Kidney (tissue), 14 donors: ENCODE measurements around the gene GNAO1. TPM values are rescaled to one million over a fixed set of nuclear protein-coding genes. Genes with fewer than 3 reads are reported as not detected.
A peak's percentile ranks its signal among the peaks of the same experiment; 100 is the strongest.

Experiments
- DNase-seq, 5 donors: peaks; one replicate each; pipeline ENCODE4 v3.0.0-alpha.2; 2013 to 2020
- FAIRE-seq: peaks from 2 replicates; lab custom pipeline; 2012; peaks lifted over from hg19 to GRCh38; lab: Jason Lieb, UNC
- H3K27ac ChIP-seq, 2 donors: one replicate each; pipeline ENCODE4 v1.7.0; 2013; ENCODE audit warnings: low read depth in 2 of 2, low read length in 2 of 2, inconsistent platforms in 1 of 2
- H3K27me3 ChIP-seq: one replicate; pipeline ENCODE4 v1.7.1; 2013; ENCODE audit warnings: low read length, inconsistent platforms; ENCODE audit not compliant: control insufficient read depth, insufficient read depth
- H3K36me3 ChIP-seq, 3 donors: one replicate each; pipeline versions ENCODE4 v1.7.0 to v1.7.1; 2013; ENCODE audit warnings: low read length in 3 of 3, control low read depth in 1 of 3, inconsistent platforms in 1 of 3; ENCODE audit not compliant: insufficient read depth in 3 of 3, control insufficient read depth in 2 of 3
- H3K4me1 ChIP-seq, 3 donors: one replicate each; pipeline versions ENCODE4 v1.7.0 to v1.7.1; 2013; ENCODE audit warnings: low read length in 3 of 3, inconsistent platforms in 1 of 3, low read depth in 1 of 3; ENCODE audit not compliant: control insufficient read depth in 2 of 3, insufficient read depth in 2 of 3
- H3K4me3 ChIP-seq, 3 donors: one replicate each; pipeline versions ENCODE4 v1.7.0 to v1.8.1; 2013; ENCODE audit warnings: low read length in 3 of 3, control low read depth in 1 of 3, inconsistent platforms in 1 of 3
- H3K9ac ChIP-seq, 3 donors: one replicate each; pipeline versions ENCODE4 v1.7.0 to v1.7.1; 2013; ENCODE audit warnings: low read length in 3 of 3, control low read depth in 1 of 3, inconsistent platforms in 1 of 3
- H3K9me3 ChIP-seq, 3 donors: one replicate each; pipeline versions ENCODE4 v1.7.0 to v1.7.1; 2013; ENCODE audit warnings: low read length in 3 of 3, control low read depth in 1 of 3, inconsistent platforms in 1 of 3; ENCODE audit not compliant: control insufficient read depth in 2 of 3, insufficient read depth in 1 of 3
- intact Hi-C: fragments of 100-400 bp; cut with DNase I; formaldehyde crosslinking; loops from one replicate; pipeline ENCODE4 v1.11.1; 2022
- polyA plus RNA-seq: library from polyadenylated mRNA; stranded (reverse); fragments of 350-450 nt; fragmentation: Illumina TruSeq; extraction: RNeasy Lipid Tissue Mini Kit (QIAGEN cat#74804); gene quantifications from one replicate; pipeline ENCODE4 v1.2.3, GENCODE V29; 2014; ENCODE audit warnings: low read depth, low replicate concordance; ENCODE audit not compliant: insufficient read depth
- total RNA-seq: library from RNA; stranded (reverse); fragmentation: NEBNext Ultra II Directional; extraction: Animal tissue kit (Norgen Biotek cat#: 25700); gene quantifications from one replicate; pipeline ENCODE4 v1.2.1, GENCODE V29; 2021
- TF ChIP-seq, protein P1 (sequence below): IDR thresholded peaks from 3 replicates; pipeline ENCODE4 v1.5.1; 2012; ENCODE audit warnings: mild to moderate bottlenecking, moderate library complexity, borderline replicate concordance; ENCODE audit not compliant: insufficient read depth; ENCODE audit errors: extremely low read depth
- donor health status: control.
- donor health status: control.
- donor health status: control.
- donor health status: control.
- donor health status: control.
- donor health status: DM: yes; HTN: yes; CAD: no.
- donor health status: Normal renal cell carcinoma (clear cell type).

Gene GNAO1
- total and polyA plus RNA-seq, 2 donors from 2014 or later, result 1.5 to 4.3 TPM

DNA sequence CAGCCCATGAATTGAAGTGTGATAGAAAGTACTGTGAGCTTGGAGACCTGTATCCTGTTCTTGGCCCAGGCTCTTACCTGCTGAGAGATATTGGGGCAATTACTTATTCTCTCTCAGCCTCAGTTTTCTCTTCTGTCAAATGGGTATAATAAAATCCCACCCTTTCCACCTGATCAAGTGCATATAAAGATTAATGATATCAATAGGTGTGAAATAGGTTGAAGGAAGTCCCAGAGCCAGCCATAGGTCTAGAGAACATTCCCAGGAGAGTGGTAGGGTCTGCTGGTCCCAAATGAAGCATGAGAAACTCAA is 81.2 kb downstream of the GNAO1 start:
- no peaks in the 10 kb centered on the region for H3K9me3 ChIP-seq
- intact Hi-C loops, result no loop called here
- FAIRE-seq (no peak), DNase-seq (no peak)
- no peak overlapping the region for H3K9ac ChIP-seq
- no peak overlapping the region for H3K4me3 ChIP-seq
- H3K27me3 ChIP-seq, result no peaks in the 10 kb centered on the region
- no peak overlapping the region for H3K27ac ChIP-seq
- H3K36me3 ChIP-seq, result no peaks in the 10 kb centered on the region
- no peaks in the 10 kb centered on the region for H3K4me1 ChIP-seq
- TF ChIP-seq, protein P1, sequence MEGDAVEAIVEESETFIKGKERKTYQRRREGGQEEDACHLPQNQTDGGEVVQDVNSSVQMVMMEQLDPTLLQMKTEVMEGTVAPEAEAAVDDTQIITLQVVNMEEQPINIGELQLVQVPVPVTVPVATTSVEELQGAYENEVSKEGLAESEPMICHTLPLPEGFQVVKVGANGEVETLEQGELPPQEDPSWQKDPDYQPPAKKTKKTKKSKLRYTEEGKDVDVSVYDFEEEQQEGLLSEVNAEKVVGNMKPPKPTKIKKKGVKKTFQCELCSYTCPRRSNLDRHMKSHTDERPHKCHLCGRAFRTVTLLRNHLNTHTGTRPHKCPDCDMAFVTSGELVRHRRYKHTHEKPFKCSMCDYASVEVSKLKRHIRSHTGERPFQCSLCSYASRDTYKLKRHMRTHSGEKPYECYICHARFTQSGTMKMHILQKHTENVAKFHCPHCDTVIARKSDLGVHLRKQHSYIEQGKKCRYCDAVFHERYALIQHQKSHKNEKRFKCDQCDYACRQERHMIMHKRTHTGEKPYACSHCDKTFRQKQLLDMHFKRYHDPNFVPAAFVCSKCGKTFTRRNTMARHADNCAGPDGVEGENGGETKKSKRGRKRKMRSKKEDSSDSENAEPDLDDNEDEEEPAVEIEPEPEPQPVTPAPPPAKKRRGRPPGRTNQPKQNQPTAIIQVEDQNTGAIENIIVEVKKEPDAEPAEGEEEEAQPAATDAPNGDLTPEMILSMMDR, result no peak

DNA sequence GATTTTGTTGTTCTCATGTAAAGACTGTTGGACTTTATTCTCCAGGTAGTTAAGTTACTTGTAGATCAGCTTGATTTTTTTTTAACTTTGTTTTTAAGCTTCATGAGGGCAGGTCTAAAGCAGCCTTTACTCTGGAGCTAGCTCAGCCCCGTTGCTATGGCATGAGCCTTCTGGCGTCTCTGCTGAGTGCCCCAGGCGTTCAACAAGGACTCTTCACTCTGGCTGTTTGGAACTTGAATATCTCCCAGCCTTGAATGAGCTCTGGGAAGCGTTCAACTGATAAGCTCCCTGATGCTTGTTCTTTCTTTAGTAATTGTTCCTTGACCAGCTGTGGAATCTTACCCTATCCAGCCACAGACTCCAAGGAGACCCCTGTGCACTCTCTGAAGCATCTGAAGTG is 82.3 kb downstream of the GNAO1 start:
- Histone ChIP-seq H3K4me3 (no peak overlapping the region), H3K36me3 (no peaks in the 10 kb centered on the region), H3K27ac (no peak overlapping the region), H3K9me3 (no peaks in the 10 kb centered on the region), H3K4me1 (no peaks in the 10 kb centered on the region), H3K9ac (no peak overlapping the region), H3K27me3 (no peaks in the 10 kb centered on the region)
- TF ChIP-seq, protein P1, result no peak
- intact Hi-C loops, result no loop called here
- DNase-seq (peak in 1 of 5 donors; percentile 2), FAIRE-seq (no peak)

DNA sequence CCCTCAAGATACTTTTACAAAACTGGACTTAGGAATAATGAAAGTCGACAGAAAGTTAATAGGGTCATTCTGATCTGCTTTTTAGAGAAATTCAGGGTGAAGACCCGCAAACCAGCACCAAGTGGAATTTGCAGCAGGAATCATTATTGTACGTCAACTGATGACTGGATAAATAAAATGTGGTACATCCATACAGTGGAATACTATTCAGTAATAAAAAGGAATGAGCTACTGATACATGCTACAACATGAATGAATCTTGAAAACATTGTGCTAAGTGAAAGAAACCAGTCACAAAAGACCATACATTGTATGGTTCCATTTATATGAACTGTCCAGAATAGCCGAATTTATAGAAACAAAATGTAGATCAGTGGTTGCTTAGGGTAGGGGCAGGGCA is 83.1 kb downstream of the GNAO1 start:
- H3K27ac ChIP-seq, result no peak overlapping the region
- TF ChIP-seq, protein P1, result no peak
- H3K9ac ChIP-seq, result no peak overlapping the region
- FAIRE-seq, result no peak
- no peak for DNase-seq
- no peak overlapping the region for H3K4me3 ChIP-seq
- intact Hi-C loops, result no loop called here
- H3K4me1 ChIP-seq, result no peaks in the 10 kb centered on the region
- no peaks in the 10 kb centered on the region for H3K9me3 ChIP-seq
- no peaks in the 10 kb centered on the region for H3K36me3 ChIP-seq
- no peaks in the 10 kb centered on the region for H3K27me3 ChIP-seq

DNA sequence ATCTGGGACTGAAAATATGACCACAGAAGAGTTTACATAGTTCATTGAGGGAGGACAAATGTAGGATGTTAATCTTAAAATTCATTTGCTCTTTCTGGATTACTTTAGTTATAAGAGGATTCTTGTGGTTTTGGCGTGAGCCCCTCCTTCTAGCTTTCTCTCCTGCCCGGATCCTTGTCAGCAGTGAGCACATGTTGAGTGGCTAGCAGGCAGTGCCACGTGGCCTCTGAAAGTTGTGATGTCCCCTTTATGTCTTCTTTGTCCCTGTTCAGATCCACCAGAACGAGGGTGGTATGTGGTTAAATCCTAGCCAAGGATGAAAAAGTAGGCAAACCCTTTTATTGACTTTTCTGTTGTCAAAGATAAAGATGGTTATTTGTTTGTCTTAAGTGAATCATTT is 83.8 kb downstream of the GNAO1 start:
- Histone ChIP-seq H3K27ac (no peak overlapping the region), H3K36me3 (no peaks in the 10 kb centered on the region), H3K9me3 (no peaks in the 10 kb centered on the region), H3K4me1 (no peaks in the 10 kb centered on the region), H3K9ac (no peak overlapping the region), H3K27me3 (no peaks in the 10 kb centered on the region), H3K4me3 (no peak overlapping the region)
- FAIRE-seq, result no peak
- TF ChIP-seq, protein P1, result no peak
- intact Hi-C loops, result no loop called here
- peak in 1 of 5 donors; percentile 7 for DNase-seq
